ENCODE results near the gene FGF2.

Gene FGF2

DNA sequence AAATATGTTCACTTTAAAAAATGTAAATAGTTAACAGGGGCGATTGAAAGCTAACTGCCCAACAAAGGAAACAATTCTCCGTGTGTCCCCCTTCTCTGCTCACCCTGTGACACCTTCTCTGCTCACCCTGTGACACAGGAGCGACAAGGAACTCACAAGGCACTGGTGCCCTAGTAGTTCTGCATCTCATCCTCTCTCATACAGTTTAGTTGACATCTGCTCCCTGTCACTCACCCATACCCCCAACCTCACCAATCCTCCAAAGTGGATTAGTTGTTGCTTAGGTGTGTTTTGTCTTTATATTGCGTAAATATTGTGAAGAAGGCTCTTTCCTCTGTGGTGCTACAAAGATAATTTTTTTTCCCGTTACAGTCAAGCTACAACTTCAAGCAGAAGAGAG is 49.3 kb downstream of the FGF2 start:
- no peak overlapping the region for H3K27ac ChIP-seq (replicated peaks; ENCODE audit: low read length)
- no peak overlapping the region for H2BK12ac ChIP-seq (ENCODE audit: low read length)
- H2BK15ac ChIP-seq (ENCODE audit: low read length) = no peak overlapping the region
- H3K4me1 ChIP-seq (ENCODE audit: control insufficient read depth in 2 of 2, insufficient read depth in 1 of 2, low read depth in 1 of 2, low read length in 2 of 2) = no peaks in the 10 kb centered on the region
- peaks cover 3 to 23% of the 10 kb centered on the region in 2 donors for H3K9me3 ChIP-seq (replicated peaks in 1 of 2; ENCODE audit: control insufficient read depth in 2 of 2, insufficient read depth in 1 of 2, low read depth in 1 of 2, low read length in 2 of 2)
- no peaks in the 10 kb centered on the region for H3K79me1 ChIP-seq (ENCODE audit: low read depth, low read length)
- no peak overlapping the region for H3K4ac ChIP-seq (ENCODE audit: low read length)
- no peak overlapping the region for H4K8ac ChIP-seq (ENCODE audit: low read depth, low read length)
- H3K27me3 ChIP-seq (ENCODE audit: control insufficient read depth in 3 of 3, insufficient read depth in 3 of 3, low read depth in 1 of 3, low read length in 3 of 3) = no peaks in the 10 kb centered on the region
- no peak overlapping the region for H3K23ac ChIP-seq (ENCODE audit: low read depth, low read length, poor library complexity)
- no peak overlapping the region for H2BK120ac ChIP-seq (ENCODE audit: low read depth, low read length)
- H3K4me2 ChIP-seq (ENCODE audit: insufficient read depth, low read length, poor library complexity, severe bottlenecking) = no peak overlapping the region
- no CpG with 5 or more reads among the region's 5 CpGs for WGBS, 2 donors (ENCODE audit: extremely low coverage in 2 of 2, insufficient read length in 2 of 2, insufficient replicate concordance in 1 of 2)
- no peak overlapping the region for H2AFZ ChIP-seq (ENCODE audit: low read length)
- no peak overlapping the region for H3K18ac ChIP-seq (ENCODE audit: low read length)
- H3K14ac ChIP-seq (ENCODE audit: low read length) = no peak overlapping the region
- H4K91ac ChIP-seq (ENCODE audit: low read depth, low read length, poor library complexity) = no peak overlapping the region
- no peak overlapping the region for H3K9ac ChIP-seq (ENCODE audit: low read depth, low read length, poor library complexity)
- peaks cover 11 to 34% of the 10 kb centered on the region in 2 donors for H3K36me3 ChIP-seq (replicated peaks in 1 of 2; ENCODE audit: control insufficient read depth in 2 of 2, insufficient read depth in 2 of 2, low read length in 2 of 2)
- H2BK5ac ChIP-seq (ENCODE audit: low read length) = no peak overlapping the region
- no peak overlapping the region for H3K4me3 ChIP-seq (ENCODE audit: low read length in 2 of 2)
- no peak for DNase-seq (ENCODE audit: low spot score)
- H2AK5ac ChIP-seq (ENCODE audit: low read depth, low read length) = no peak overlapping the region

DNA sequence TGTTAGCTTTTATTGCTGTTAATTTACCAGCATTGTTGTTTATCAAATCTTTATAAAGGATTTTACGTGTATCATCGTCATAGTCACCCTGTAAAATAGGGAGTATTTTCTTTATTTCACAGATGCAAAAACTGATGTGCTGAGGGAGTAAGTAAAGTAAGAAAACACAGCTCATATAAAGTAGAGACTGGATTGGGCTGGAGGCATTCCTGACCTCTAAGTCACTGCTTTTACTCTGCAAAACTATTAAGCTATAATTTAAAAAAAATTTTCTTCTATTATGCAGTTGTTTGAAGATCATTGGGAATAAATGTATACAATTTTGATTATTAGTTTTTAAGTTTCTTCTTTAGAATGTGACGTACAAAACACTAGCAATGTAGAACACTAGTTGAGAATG is 49.8 kb downstream of the FGF2 start:
- Histone ChIP-seq H2BK5ac (ENCODE audit: low read length) (no peak overlapping the region), H2BK12ac (ENCODE audit: low read length) (no peak overlapping the region), H3K27ac (replicated peaks; ENCODE audit: low read length) (no peak overlapping the region), H4K91ac (ENCODE audit: low read depth, low read length, poor library complexity) (no peak overlapping the region), H3K9ac (ENCODE audit: low read depth, low read length, poor library complexity) (no peak overlapping the region), H3K4me1 (ENCODE audit: control insufficient read depth in 2 of 2, insufficient read depth in 1 of 2, low read depth in 1 of 2, low read length in 2 of 2) (no peaks in the 10 kb centered on the region), H3K14ac (ENCODE audit: low read length) (no peak overlapping the region), H3K4me3 (ENCODE audit: low read length in 2 of 2) (no peak overlapping the region), H2AK5ac (ENCODE audit: low read depth, low read length) (no peak overlapping the region), H3K4me2 (ENCODE audit: insufficient read depth, low read length, poor library complexity, severe bottlenecking) (no peak overlapping the region), H3K36me3 (replicated peaks in 1 of 2; ENCODE audit: control insufficient read depth in 2 of 2, insufficient read depth in 2 of 2, low read length in 2 of 2) (peaks cover 14 to 38% of the 10 kb centered on the region in 2 donors), H3K23ac (ENCODE audit: low read depth, low read length, poor library complexity) (no peak overlapping the region), H4K8ac (ENCODE audit: low read depth, low read length) (no peak overlapping the region), H2BK120ac (ENCODE audit: low read depth, low read length) (no peak overlapping the region), H2AFZ (ENCODE audit: low read length) (no peak overlapping the region), H3K79me1 (ENCODE audit: low read depth, low read length) (no peaks in the 10 kb centered on the region), H3K9me3 (replicated peaks in 1 of 2; ENCODE audit: control insufficient read depth in 2 of 2, insufficient read depth in 1 of 2, low read depth in 1 of 2, low read length in 2 of 2) (peaks cover 3 to 26% of the 10 kb centered on the region in 2 donors), H3K18ac (ENCODE audit: low read length) (no peak overlapping the region), H3K4ac (ENCODE audit: low read length) (no peak overlapping the region), H2BK15ac (ENCODE audit: low read length) (no peak overlapping the region), H3K27me3 (ENCODE audit: control insufficient read depth in 3 of 3, insufficient read depth in 3 of 3, low read depth in 1 of 3, low read length in 3 of 3) (no peaks in the 10 kb centered on the region)
- no CpG with 5 or more reads among the region's 3 CpGs for WGBS, 2 donors (ENCODE audit: extremely low coverage in 2 of 2, insufficient read length in 2 of 2, insufficient replicate concordance in 1 of 2)
- no peak for DNase-seq (ENCODE audit: low spot score)

DNA sequence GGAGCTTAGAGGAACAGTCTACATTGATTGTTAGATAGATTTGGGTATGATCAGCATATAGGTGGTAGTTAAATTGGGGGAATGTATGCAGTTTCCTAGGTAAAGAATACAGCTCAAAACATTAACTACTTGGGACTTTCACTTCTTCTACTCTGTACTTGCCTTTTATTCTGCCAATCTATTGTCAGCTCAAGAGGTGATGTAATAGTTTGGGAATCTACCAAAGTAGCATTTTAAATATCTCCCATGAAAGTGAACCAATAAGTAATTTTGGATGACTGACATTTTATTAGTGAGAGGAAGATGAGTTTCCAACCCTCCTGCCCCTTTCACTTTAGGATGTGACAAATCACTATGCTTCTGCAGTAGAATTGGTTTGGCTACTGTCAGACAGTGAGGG is 52.4 kb downstream of the FGF2 start:
- Histone ChIP-seq H4K91ac (ENCODE audit: low read depth, low read length, poor library complexity) (no peak overlapping the region), H3K4me3 (ENCODE audit: low read length in 2 of 2) (no peak overlapping the region), H3K4me1 (ENCODE audit: control insufficient read depth in 2 of 2, insufficient read depth in 1 of 2, low read depth in 1 of 2, low read length in 2 of 2) (no peaks in the 10 kb centered on the region), H3K27ac (replicated peaks; ENCODE audit: low read length) (no peak overlapping the region), H2BK5ac (ENCODE audit: low read length) (no peak overlapping the region), H3K14ac (ENCODE audit: low read length) (no peak overlapping the region), H3K23ac (ENCODE audit: low read depth, low read length, poor library complexity) (no peak overlapping the region), H3K9ac (ENCODE audit: low read depth, low read length, poor library complexity) (no peak overlapping the region), H2BK15ac (ENCODE audit: low read length) (no peak overlapping the region), H2BK12ac (ENCODE audit: low read length) (no peak overlapping the region), H3K18ac (ENCODE audit: low read length) (no peak overlapping the region), H2AFZ (ENCODE audit: low read length) (no peak overlapping the region), H3K4me2 (ENCODE audit: insufficient read depth, low read length, poor library complexity, severe bottlenecking) (no peak overlapping the region), H4K8ac (ENCODE audit: low read depth, low read length) (no peak overlapping the region), H3K4ac (ENCODE audit: low read length) (no peak overlapping the region), H3K36me3 (replicated peaks in 1 of 2; ENCODE audit: control insufficient read depth in 2 of 2, insufficient read depth in 2 of 2, low read length in 2 of 2) (peaks cover 21 to 57% of the 10 kb centered on the region in 2 donors), H2BK120ac (ENCODE audit: low read depth, low read length) (no peak overlapping the region), H3K79me1 (ENCODE audit: low read depth, low read length) (no peaks in the 10 kb centered on the region), H2AK5ac (ENCODE audit: low read depth, low read length) (no peak overlapping the region), H3K9me3 (replicated peaks in 1 of 2; ENCODE audit: control insufficient read depth in 2 of 2, insufficient read depth in 1 of 2, low read depth in 1 of 2, low read length in 2 of 2) (peaks cover 3 to 27% of the 10 kb centered on the region in 2 donors), H3K27me3 (ENCODE audit: control insufficient read depth in 3 of 3, insufficient read depth in 3 of 3, low read depth in 1 of 3, low read length in 3 of 3) (no peaks in the 10 kb centered on the region)
- DNase-seq (ENCODE audit: low spot score) = no peak

DNA sequence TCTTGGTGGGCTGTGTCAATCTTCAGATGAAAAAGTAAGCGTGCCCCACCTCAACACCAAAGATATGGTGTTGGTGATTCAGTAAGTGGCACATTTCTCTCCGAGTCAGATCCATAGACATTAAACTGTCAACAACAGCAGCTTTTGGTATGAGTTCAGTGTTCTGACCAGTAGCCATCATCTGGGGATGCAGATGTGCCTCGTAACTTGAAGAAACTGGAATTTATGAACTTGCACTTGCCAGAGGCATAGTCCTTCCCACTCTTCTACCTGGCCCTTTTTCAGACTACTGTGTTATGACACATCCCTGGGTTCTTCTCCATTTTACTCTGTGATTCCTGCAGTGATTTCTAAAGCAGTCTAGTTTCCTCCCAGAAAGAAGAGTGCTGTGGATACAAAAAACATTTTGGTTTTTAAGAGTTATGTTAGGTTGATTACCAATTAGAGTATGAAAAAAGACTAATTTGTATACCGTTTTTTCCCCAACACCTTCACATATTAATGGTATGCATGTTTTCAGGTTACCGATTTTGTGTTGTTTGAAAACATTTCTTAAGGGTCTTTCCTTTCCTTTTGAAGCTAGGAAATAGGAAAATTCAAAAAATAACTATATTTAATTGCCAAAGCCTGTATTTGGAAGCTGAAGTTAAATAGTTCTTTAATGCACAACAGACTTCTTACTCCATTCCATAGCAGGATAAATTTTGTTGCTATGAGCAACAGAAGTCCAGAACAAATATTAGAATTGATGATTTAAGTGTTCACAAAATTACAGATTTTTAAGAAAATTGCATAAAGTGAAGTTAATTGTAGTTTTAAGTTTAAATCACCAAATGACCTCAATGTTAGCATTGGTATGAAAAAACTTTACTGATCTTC is 56.5 kb downstream of the FGF2 start:
- H4K8ac ChIP-seq (ENCODE audit: low read depth, low read length) = no peak overlapping the region
- no peak overlapping the region for H2BK120ac ChIP-seq (ENCODE audit: low read depth, low read length)
- H3K23ac ChIP-seq (ENCODE audit: low read depth, low read length, poor library complexity) = no peak overlapping the region
- no peak overlapping the region for H2AK5ac ChIP-seq (ENCODE audit: low read depth, low read length)
- no peak for DNase-seq (ENCODE audit: low spot score)
- no peak overlapping the region for H2BK12ac ChIP-seq (ENCODE audit: low read length)
- H3K4me1 ChIP-seq (ENCODE audit: control insufficient read depth in 2 of 2, insufficient read depth in 1 of 2, low read depth in 1 of 2, low read length in 2 of 2) = no peaks in the 10 kb centered on the region
- no peaks in the 10 kb centered on the region for H3K27me3 ChIP-seq (ENCODE audit: control insufficient read depth in 3 of 3, insufficient read depth in 3 of 3, low read depth in 1 of 3, low read length in 3 of 3)
- H3K9ac ChIP-seq (ENCODE audit: low read depth, low read length, poor library complexity) = no peak overlapping the region
- no peak overlapping the region for H3K14ac ChIP-seq (ENCODE audit: low read length)
- H3K79me1 ChIP-seq (ENCODE audit: low read depth, low read length) = no peaks in the 10 kb centered on the region
- H3K4ac ChIP-seq (ENCODE audit: low read length) = no peak overlapping the region
- H2BK15ac ChIP-seq (ENCODE audit: low read length) = no peak overlapping the region
- no peak overlapping the region for H3K4me2 ChIP-seq (ENCODE audit: insufficient read depth, low read length, poor library complexity, severe bottlenecking)
- H3K4me3 ChIP-seq (ENCODE audit: low read length in 2 of 2) = no peak overlapping the region
- peaks cover 19 to 57% of the 10 kb centered on the region in 2 donors for H3K36me3 ChIP-seq (replicated peaks in 1 of 2; ENCODE audit: control insufficient read depth in 2 of 2, insufficient read depth in 2 of 2, low read length in 2 of 2)
- H3K9me3 ChIP-seq (replicated peaks in 1 of 2; ENCODE audit: control insufficient read depth in 2 of 2, insufficient read depth in 1 of 2, low read depth in 1 of 2, low read length in 2 of 2) = peaks cover 3 to 30% of the 10 kb centered on the region in 2 donors
- H4K91ac ChIP-seq (ENCODE audit: low read depth, low read length, poor library complexity) = no peak overlapping the region
- H3K27ac ChIP-seq (replicated peaks; ENCODE audit: low read length) = no peak overlapping the region
- no peak overlapping the region for H2AFZ ChIP-seq (ENCODE audit: low read length)
- no peak overlapping the region for H3K18ac ChIP-seq (ENCODE audit: low read length)
- whole genome bisulfite sequencing, 2 donors (ENCODE audit: extremely low coverage in 2 of 2, insufficient read length in 2 of 2, insufficient replicate concordance in 1 of 2) = no CpG with 5 or more reads among the region's 5 CpGs
- no peak overlapping the region for H2BK5ac ChIP-seq (ENCODE audit: low read length)
